Epidermal melanocyte (primary cell): ENCODE results near the gene STPG1.
A peak's percentile ranks its signal among the peaks of the same experiment; 100 is the strongest.

Experiments
- DNase-seq: peaks from one replicate; pipeline ENCODE4 v3.0.0; 2011; ENCODE audit warnings: low spot score; ENCODE audit not compliant: insufficient read length

The STPG1 gene

GRCh38 chr1:24426744-24427544 lies 13.4 kb upstream of the STPG1 start:
- no peak for DNase-seq

DNA sequence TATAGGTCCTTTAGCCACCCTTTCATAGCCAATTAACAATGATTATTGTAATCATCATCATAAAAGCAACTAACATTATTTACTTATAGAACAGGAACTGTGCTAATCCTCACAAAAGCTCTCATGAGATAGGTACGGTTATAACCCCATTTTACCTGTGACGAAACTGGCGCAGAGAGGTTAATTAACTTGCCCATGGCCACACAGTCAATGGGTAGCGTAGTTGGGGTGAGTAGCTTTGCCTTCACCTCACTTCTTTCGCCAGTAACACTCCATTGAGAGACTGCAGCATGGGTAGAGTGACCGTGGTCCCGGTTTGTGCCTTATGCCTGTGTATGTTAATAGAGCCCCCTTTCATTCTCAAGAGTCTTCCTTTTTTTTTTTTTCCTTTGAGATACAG lies 12.3 kb upstream of the STPG1 start:
- no peak for DNase-seq

DNA sequence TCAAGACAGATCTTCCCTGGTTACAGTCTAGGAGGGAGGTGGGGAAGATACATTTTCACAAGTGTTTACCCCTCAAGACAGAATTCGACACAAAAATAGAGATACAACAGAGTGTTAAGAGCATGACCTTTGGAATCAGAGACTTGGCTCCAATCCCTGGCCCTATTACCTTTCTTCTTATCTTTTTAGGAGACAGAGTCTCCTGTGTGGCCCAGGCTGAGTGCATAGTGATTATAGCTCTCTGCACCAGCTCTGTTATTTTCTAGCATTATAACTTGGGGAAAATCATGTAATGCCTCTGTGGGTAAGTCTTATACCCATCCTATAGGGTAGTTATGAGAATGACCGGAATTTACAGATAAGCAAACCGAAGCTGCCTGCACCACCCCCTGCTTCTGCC lies 11.9 kb upstream of the STPG1 start:
- DNase-seq: no peak

DNA sequence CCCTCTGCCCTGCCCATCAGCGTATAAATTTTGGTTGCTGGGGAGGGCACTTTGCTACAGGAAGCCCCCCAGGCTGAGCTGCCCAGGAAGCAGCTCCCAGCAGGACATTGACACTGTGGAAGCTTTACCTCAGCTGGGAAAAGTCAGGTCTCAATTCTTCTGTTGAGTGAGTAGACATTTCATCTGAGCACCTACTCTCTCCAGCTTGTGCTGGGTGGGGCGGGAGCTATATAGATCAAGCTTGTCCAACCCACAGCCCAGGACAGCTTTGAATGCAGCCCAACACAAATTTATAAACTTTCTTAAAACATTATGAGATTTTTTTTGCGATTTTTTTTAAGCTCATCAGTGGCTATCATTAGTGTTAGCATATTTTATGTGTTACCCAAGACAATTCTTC lies 11.4 kb upstream of the STPG1 start:
- no peak for DNase-seq

- DNase-seq: no peak
Observed at GRCh38 chr1:24424207-24424606, 10.6 kb upstream of the STPG1 start.

- DNase-seq: no peak
Observed at GRCh38 chr1:24421502-24421901, 7.9 kb upstream of the STPG1 start.

- DNase-seq: no peak
Observed at GRCh38 chr1:24420547-24420946, 7.0 kb upstream of the STPG1 start.

DNA sequence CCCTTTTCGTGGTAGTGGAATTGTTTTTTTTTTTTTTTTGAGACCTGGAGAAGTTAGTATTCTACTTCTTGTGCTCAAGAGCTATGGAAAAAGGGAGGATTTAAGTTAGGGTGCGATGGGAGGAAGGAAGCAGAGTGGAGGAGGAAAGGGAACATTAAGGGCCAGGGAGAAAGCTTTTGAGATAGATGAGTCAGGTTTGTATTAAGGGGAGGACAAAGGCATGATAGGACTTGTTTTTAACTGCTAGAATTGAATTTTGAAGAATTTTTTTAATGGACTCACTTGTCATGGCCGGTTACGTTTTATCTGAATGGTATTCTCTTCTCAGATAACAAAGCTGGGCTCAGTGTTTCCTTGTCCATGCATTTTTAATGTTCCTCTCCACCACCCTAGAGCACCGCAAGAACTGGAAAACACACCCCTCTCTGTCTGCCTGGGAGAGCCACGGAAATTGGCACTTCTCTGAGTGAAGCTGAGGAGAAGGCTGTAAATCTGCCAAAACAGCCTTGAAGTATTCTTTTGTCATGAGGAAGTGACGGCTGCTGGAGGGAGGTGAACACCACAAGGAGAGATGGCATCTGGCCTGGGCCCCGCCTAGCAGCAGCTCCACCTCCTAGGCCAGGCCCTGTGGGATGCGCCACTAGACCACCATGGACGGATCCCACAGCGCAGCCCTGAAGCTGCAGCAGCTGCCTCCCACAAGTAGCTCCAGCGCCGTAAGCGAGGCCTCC lies 5.5 kb upstream of the STPG1 start:
- DNase-seq: no peak

- no peak for DNase-seq
Observed at GRCh38 chr1:24417681-24418080, 4.1 kb upstream of the STPG1 start.

DNA sequence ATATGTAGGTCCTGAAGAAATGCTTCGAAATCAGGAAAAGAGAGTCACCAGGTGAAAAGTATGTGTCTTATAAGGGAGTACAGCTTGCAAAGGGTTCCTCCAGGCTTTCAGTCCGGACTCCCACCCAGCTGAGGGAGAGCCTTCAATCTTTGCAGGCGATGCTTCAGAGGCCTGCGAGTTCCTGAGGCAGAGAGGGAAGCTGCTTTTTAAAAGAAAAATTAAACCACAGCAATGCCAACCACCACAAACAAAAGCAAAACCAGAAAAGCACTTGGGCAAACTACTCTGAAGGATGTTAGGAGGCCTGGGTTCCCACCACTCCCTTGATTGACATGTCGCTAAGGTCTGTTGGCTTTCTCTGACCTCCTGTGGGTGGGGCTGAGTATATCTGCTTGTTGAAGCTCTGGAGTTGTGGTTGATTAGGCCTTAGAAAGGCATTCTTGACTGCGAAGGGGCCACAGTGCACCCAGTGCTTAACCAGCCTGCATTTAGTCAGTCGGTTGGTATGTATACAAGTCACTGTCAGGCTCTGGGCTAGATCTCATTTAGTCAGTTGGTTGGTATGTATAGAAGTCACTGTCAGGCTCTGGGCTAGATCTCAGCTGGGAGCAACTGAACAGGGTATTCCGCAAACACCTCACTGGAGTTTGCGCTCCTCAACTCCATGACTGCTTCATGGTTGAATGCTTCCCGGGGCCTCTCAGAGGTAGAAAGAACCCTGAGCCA lies 3.2 kb upstream of the STPG1 start:
- no peak for DNase-seq

GRCh38 chr1:24415910-24416665 lies 2.5 kb upstream of the STPG1 start:
- no peak for DNase-seq

GRCh38 chr1:24415334-24415909 lies 1.8 kb upstream of the STPG1 start, which contains the start of gene NIPAL3:
Gene NIPAL3, plus strand, starts transcription at chr1:24415802. Its CDS starts 3,746 bp downstream, at chr1:24419548.
- peak; percentile 93 for DNase-seq

GRCh38 chr1:24414775-24415333 lies 1.3 kb upstream of the STPG1 start:
- no peak for DNase-seq

GRCh38 chr1:24412408-24412807 lies 1.2 kb downstream of the STPG1 start:
- no peak for DNase-seq

GRCh38 chr1:24411963-24412362 lies 1.6 kb downstream of the STPG1 start:
- DNase-seq: no peak

DNA sequence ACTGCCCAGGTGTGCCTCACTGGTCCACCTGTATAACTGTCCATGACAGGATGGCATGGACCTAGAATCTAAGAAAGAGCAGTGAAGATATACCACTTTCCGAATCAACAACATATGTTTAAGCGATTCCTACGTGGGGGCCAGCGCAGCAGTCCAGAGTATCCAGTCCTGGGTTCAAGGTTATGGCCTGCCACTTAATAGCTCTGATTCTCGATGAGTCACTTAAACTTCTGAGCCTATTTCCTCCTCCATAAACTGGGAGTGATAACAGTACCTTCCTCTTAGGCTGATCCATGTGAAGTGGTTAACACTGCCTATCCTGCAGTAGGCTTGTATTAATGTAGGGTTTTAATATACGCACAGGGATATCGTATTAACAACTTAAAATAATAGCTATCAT lies 2.8 kb downstream of the STPG1 start:
- no peak for DNase-seq

DNA sequence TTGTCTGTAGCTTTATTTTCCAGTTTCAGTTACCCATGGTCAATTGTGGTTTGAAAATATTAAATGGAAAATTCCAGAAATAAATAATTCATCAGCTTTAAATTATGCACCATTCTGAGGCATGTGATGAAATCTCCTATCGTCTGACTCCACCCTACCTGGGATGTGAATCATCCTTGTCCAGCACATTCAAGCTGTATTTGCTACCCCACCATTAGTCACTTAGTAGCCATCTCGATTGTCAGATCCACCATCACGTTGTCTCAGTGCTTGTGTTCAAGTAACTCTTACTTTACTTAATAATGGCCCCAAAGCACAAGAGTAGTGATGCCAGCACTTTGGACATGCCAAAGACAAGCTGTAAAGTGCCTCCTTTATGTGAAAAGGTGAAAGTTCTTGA lies 4.0 kb downstream of the STPG1 start:
- no peak for DNase-seq

DNA sequence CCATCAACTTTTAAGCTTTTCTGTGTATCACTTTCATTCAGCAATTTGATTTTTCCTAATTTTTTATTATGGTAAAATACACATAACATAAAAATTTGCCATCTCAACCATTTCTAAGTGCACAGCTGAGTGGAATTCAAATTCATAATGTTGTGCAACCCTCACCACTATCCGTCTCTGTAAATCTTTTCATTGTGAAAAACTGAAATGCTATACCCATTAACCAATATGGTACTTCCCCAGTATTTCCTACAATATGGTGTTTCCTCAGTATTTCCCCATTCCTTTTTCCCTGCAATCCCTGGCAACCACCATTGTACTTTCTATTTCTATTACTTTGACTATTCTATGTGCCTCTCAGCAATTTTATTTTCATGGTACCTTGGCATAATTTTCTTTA lies 6.8 kb downstream of the STPG1 start:
- no peak for DNase-seq

- no peak for DNase-seq
Observed at GRCh38 chr1:24403806-24404205, 9.8 kb downstream of the STPG1 start.

DNA sequence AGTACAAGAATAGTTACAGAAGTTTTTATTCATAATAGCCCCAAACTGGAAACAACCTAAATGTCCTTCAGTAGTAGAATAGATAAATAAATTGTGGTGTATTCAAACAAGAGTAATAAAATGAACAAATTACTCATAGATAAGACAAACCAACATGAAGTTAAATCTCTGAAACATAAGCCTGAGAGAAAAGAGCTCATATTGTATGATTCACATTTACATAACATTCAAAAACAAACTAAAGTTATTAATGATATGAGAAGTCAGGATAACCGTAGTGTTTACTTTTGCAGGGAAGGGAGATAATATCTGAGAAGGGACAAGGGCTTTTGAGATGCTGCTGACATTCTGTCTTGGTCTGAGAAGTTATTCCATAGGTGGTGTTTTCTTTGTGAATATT lies 13.5 kb downstream of the STPG1 start:
- no peak for DNase-seq

- DNase-seq: no peak
Observed at GRCh38 chr1:24393892-24394291, 19.7 kb downstream of the STPG1 start.
